Cardiac fibroblast (primary cell): ENCODE results near the gene CFL2.

Experiments
- DNase-seq, 2 donors: peaks; one replicate each; pipeline versions ENCODE4 v3.0.0 to v3.0.0-alpha.2; 2010; ENCODE audit warnings: low read depth in 2 of 2
- H3K4me3 ChIP-seq, 2 donors: replicated peaks in 1 of 2; 1 replicate in 1 of 2; 2 replicates in 1 of 2; pipeline ENCODE4 v1.5.1; 2011; ENCODE audit warnings: low read depth in 2 of 2, low read length in 2 of 2, mild to moderate bottlenecking in 2 of 2, moderate library complexity in 1 of 2
- CTCF ChIP-seq: IDR thresholded peaks from one replicate; pipeline ENCODE4 v1.5.1; 2011; ENCODE audit warnings: low read depth, mild to moderate bottlenecking, low read length, inconsistent platforms

The CFL2 gene

GRCh38 chr14:34678306-34678705 lies 36.1 kb downstream of the CFL2 start:
- no peak overlapping the region for H3K4me3 ChIP-seq
- peak; percentile 40 to 69 for DNase-seq
- TF ChIP-seq CTCF, result no peak

DNA sequence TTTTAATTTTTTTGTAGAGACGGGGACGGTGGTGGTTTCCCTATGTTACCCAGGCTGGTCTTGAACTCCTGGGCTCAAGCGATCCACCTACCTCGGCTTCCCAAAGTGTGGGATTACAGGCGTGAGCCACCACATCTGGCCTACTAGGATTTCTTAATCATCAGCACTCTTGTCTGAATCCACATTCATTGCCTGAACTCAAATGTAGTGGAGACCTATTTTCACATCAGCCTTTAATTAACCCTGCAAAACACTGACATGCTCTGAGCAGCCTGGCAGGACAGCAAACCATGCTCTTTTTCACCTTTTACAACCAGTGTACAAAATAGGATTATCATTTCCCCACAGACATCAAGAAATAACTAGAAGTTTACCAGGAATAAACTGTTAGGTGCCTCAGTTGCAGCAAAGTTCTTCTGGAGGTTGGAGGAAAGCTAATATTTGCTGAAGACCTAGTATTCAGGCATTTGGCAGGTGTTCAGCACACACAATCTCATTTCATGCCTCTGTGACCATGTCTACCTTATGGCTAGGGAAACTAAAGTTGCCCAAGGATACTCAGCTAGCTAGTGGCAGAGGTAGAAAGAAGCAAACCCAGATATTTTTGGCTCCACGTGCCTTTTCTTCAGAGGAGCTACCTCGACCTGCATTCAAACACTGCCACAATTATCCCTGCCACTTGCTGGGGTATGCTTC lies 37.7 kb downstream of the CFL2 start:
- TF ChIP-seq CTCF, result no peak
- H3K4me3 ChIP-seq, result no peak overlapping the region
- no peak for DNase-seq

DNA sequence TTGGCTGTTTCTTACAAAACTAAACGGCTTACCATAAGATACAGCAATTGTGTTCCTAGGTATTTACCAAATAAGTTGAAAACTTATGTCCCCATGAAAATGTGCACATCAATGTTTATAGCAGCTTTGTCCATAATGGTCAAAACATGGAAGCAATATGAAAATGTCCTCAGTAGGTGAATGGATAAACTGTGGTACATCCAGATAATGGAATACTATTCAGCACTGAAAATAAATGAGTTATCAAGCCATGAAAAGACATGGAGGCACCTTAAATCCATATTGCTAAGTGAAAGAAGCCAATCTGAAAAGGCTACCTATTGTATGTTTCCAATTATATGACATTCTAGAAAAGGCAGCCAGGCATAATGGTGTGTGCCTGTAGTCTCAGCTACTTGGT lies 40.7 kb downstream of the CFL2 start:
- H3K4me3 ChIP-seq, result no peak overlapping the region
- no peak for DNase-seq
- TF ChIP-seq CTCF, result no peak

GRCh38 chr14:34671716-34672115 lies 42.7 kb downstream of the CFL2 start:
- no peak for TF ChIP-seq CTCF
- no peak for DNase-seq
- H3K4me3 ChIP-seq, result no peak overlapping the region

GRCh38 chr14:34668111-34668510 lies 46.3 kb downstream of the CFL2 start:
- TF ChIP-seq CTCF, result no peak
- H3K4me3 ChIP-seq, result no peak overlapping the region
- peak in 1 of 2 donors; percentile 40 for DNase-seq

- no peak for DNase-seq
- no peak overlapping the region for H3K4me3 ChIP-seq
- TF ChIP-seq CTCF, result no peak
Measured at GRCh38 chr14:34667007-34667406, 47.4 kb downstream of the CFL2 start.
